Mesothelial cell of epicardium (in vitro differentiated cells): ENCODE results near the gene WDR31. TPM values are rescaled to one million over a fixed set of nuclear protein-coding genes. Genes with fewer than 3 reads are reported as not detected.

Experiments used
- DNase-seq, 2 experiments: peaks; one replicate each; pipeline ENCODE4 v3.0.0; 2021; ENCODE audit warnings: low spot score in 2 of 2; ENCODE audit not compliant: unreplicated experiment in 2 of 2
- H3K27ac Mint-ChIP-seq: 2 replicates; pipeline ENCODE4 v1.8.0; 2021; ENCODE audit warnings: mixed read lengths
- H3K27me3 Mint-ChIP-seq: 2 replicates; pipeline ENCODE4 v1.8.0; 2021; ENCODE audit warnings: low read depth, mixed read lengths
- H3K36me3 Mint-ChIP-seq: 2 replicates; pipeline ENCODE4 v1.8.0; 2021; ENCODE audit warnings: mixed read lengths
- H3K4me1 Mint-ChIP-seq: 2 replicates; pipeline ENCODE4 v1.8.0; 2021; ENCODE audit warnings: mixed read lengths
- H3K4me3 Mint-ChIP-seq: 2 replicates; pipeline ENCODE4 v1.8.0; 2021; ENCODE audit warnings: mild to moderate bottlenecking, moderate library complexity, mixed read lengths
- H3K9me3 Mint-ChIP-seq: 2 replicates; pipeline ENCODE4 v1.8.0; 2021; ENCODE audit warnings: mixed read lengths
- CTCF ChIP-seq: fragments of 200-600 bp; sonication (generic); IDR thresholded peaks from one replicate; pipeline ENCODE4 v1.5.0; 2021; ENCODE audit warnings: antibody characterized with exemption; ENCODE audit not compliant: unreplicated experiment
- total RNA-seq: library from RNA; stranded (reverse); gene quantifications from 3 replicates; pipeline ENCODE4 v1.2.1, GENCODE V29; 2021

WDR31 gene
- total RNA-seq: 4.1 to 4.5 TPM (median 4.2 TPM) in 3 replicates

GRCh38 chr9:113340011-113340699 is at the start of gene WDR31:
Gene WDR31, minus strand, starts transcription at chr9:113340275. Its CDS starts 8,253 bp downstream, at chr9:113332022.
- no peak for TF ChIP-seq CTCF
- Mint-ChIP-seq H3K27me3 (no peaks in the 10 kb centered on the region), H3K36me3 (no peaks in the 10 kb centered on the region), H3K9me3 (no peaks in the 10 kb centered on the region), H3K27ac (peak within 1 kb of the TSS; percentile 90), H3K4me1 (peaks cover 29% of the 10 kb centered on the region), H3K4me3 (peak within 1 kb of the TSS; percentile 79)
- peak; percentile 75 to 88 for DNase-seq

DNA sequence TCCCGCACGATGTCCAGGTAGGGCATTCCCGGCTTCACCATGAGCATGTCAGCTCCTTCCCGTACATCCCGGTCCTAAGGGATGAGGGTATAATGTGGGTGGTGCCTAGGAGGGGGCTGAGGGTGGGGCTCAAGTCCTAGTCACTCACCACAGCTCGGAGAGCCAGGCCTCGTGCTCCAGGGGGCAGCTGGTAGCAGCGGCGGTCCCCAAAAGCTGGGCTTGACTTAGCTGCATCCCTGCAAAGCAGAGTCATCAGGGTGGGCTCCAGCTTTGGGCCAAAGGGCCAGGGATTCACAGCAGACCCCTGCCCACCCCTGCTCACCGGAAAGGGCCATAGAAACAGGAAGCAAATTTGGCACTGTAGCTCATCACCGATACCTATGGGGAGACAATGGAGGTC is 49.4 kb upstream of the WDR31 start:
- H3K27me3 Mint-ChIP-seq: no peaks in the 10 kb centered on the region
- H3K9me3 Mint-ChIP-seq: no peaks in the 10 kb centered on the region
- no peak overlapping the region for H3K4me3 Mint-ChIP-seq
- H3K27ac Mint-ChIP-seq: no peak overlapping the region
- no peak for DNase-seq
- H3K36me3 Mint-ChIP-seq: peaks cover 38% of the 10 kb centered on the region
- no peak for TF ChIP-seq CTCF
- H3K4me1 Mint-ChIP-seq: no peaks in the 10 kb centered on the region

- Mint-ChIP-seq H3K36me3 (peaks cover 38% of the 10 kb centered on the region), H3K4me1 (no peaks in the 10 kb centered on the region), H3K27ac (no peak overlapping the region), H3K27me3 (no peaks in the 10 kb centered on the region), H3K4me3 (no peak overlapping the region), H3K9me3 (no peaks in the 10 kb centered on the region)
- no peak for DNase-seq
- no peak for TF ChIP-seq CTCF
Measured at GRCh38 chr9:113388833-113389232, 48.8 kb upstream of the WDR31 start.

DNA sequence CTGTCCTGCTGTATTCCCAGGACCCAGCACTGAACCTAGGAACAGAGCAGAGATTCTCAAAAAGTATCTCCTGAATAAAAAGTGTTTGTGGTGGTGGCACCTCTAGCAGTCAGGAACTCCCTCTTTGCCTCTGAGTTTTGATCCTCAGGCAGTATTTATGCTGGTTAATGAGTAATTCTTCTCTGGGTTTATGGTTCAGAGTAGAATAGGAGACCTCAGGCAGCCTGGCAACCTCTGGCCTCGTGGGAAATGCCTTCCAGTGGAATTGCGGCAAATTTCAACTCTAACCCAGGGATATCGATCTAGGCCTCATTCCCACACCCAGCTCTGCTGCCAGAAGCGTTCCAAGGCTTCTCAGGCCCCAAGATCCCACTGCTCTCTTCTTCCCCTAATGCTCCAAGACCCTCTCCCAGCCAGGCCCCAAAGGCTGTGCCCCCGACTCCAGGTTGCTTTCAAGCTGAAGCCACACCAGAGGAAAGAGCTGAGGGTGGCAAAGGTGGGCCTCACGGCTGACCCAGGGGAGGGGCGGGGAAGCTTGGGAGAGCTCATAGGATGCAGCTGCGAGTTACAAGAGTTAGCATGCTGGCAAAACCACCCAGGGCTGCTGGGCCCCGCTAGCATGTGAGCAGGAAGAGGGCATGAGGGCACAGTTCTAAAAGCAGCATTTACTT is 47.6 kb upstream of the WDR31 start:
- H3K27ac Mint-ChIP-seq: no peak overlapping the region
- TF ChIP-seq CTCF: no peak
- no peaks in the 10 kb centered on the region for H3K9me3 Mint-ChIP-seq
- H3K4me3 Mint-ChIP-seq: no peak overlapping the region
- no peaks in the 10 kb centered on the region for H3K4me1 Mint-ChIP-seq
- H3K36me3 Mint-ChIP-seq: peaks cover 32% of the 10 kb centered on the region
- H3K27me3 Mint-ChIP-seq: no peaks in the 10 kb centered on the region
- DNase-seq: no peak

DNA sequence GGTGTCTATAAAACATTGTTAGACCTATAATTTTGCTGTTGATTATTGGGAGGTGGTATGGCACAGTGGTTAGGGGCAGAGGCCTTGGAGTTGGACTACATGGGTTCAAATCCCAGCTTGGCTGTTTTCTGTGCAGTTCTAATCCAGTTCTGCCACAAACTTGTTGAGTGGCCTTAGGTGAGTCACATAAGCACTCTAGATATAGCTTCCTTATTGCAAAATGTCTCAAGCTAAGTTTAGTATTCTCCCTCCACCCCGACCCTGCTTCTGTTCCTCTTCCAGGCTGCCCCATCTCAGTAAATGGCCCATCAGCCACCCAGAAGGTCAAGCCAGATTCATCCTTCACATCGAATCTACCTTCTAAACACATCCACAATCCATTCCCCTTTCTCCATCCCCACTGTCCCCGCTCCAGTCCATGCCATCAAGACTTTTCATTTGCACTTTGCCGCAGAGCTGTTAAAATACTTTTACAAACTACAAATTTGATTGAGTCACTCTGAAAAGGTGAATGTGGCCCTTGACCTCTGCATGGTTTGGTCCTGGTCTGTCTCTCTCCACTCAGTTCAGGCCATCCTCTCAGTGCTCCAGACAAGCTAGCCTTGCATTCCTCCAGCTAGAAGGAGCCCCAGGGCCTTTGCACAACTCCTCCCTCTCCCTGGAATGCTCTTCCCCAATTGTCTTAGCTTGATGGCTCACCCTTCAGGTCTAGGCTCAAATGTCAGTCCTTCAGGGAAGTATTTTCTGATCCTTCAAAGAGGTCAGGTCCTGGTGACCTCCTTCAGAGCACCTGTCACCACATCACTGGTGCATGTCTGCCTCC is 46.7 kb upstream of the WDR31 start:
- Mint-ChIP-seq H3K9me3 (no peaks in the 10 kb centered on the region), H3K27me3 (no peaks in the 10 kb centered on the region), H3K36me3 (peaks cover 28% of the 10 kb centered on the region), H3K4me3 (no peak overlapping the region), H3K4me1 (peaks cover 7% of the 10 kb centered on the region), H3K27ac (peak overlapping the region; percentile 13)
- no peak for DNase-seq
- TF ChIP-seq CTCF: no peak
